ENCODE results near the gene SLC26A1. TPM values are rescaled to one million over a fixed set of nuclear protein-coding genes. Genes with fewer than 3 reads are reported as not detected.

SLC26A1 gene
- total RNA-seq, 4 donors from 2014 or later: 1.7 to 4.1 (median 2.8) TPM

- TF ChIP-seq CTCF (IDR thresholded peaks at IDR 0.05) (no peak), EP300 (IDR thresholded peaks at IDR 0.05; ENCODE audit: low read depth) (no peak), POLR2A (IDR thresholded peaks at IDR 0.05) (no peak), POLR2AphosphoS5 (IDR thresholded peaks at IDR 0.05) (no peak)
- DNase-seq: no peak
- no peaks in the 10 kb centered on the region for H3K36me3 ChIP-seq
- H3K4me3 ChIP-seq: no peak overlapping the region
- in situ Hi-C loops (cut with MboI; ENCODE audit: low pct_ligation_motif_present in 1 of 4, low pct_unique_long_range_greater_than_20kb in 1 of 4, low sequenced_read_pairs in 3 of 4) (no loop called here), intact Hi-C loops (cut with DNase I; ENCODE audit: low total_unique reads) (no loop called here)
- H3K27me3 ChIP-seq: peaks cover 88% of the 10 kb centered on the region
- no peak overlapping the region for H3K27ac ChIP-seq
- peaks cover 6 to 26% (median 22%) of the 10 kb centered on the region in 4 donors for H3K4me1 ChIP-seq
- 63% methylated on average over 17 of the region's 25 CpGs; no CpG with 5 or more reads in 1 of the 2 donors for WGBS, 2 donors (ENCODE audit: low coverage in 1 of 2)
- H3K9me3 ChIP-seq: no peaks in the 10 kb centered on the region
Observed at GRCh38 chr4:1004557-1005485, 11.6 kb upstream of the SLC26A1 start.

- no peaks in the 10 kb centered on the region for H3K9me3 ChIP-seq
- TF ChIP-seq POLR2A (IDR thresholded peaks at IDR 0.05) (no peak), POLR2AphosphoS5 (IDR thresholded peaks at IDR 0.05) (no peak), EP300 (IDR thresholded peaks at IDR 0.05; ENCODE audit: low read depth) (no peak), CTCF (IDR thresholded peaks at IDR 0.05) (no peak)
- H3K4me3 ChIP-seq: no peak overlapping the region
- H3K4me1 ChIP-seq: peaks cover 4 to 23% (median 20%) of the 10 kb centered on the region in 4 donors
- H3K36me3 ChIP-seq: no peaks in the 10 kb centered on the region
- DNase-seq: no peak
- H3K27ac ChIP-seq: no peak overlapping the region
- in situ Hi-C loops (cut with MboI; ENCODE audit: low pct_ligation_motif_present in 1 of 4, low pct_unique_long_range_greater_than_20kb in 1 of 4, low sequenced_read_pairs in 3 of 4): no loop called here
- intact Hi-C loops (cut with DNase I; ENCODE audit: low total_unique reads): no loop called here
- WGBS, 2 donors (ENCODE audit: low coverage in 1 of 2): 88% methylated on average over 8 of the region's 13 CpGs; no CpG with 5 or more reads in 1 of the 2 donors
- peaks cover 93% of the 10 kb centered on the region for H3K27me3 ChIP-seq
Observed at GRCh38 chr4:1004071-1004418, 10.8 kb upstream of the SLC26A1 start.

GRCh38 chr4:1003271-1004070 lies 10.3 kb upstream of the SLC26A1 start:
- peak overlapping the region in 1 of 4 donors; percentile 1 for H3K4me3 ChIP-seq
- TF ChIP-seq EP300 (IDR thresholded peaks at IDR 0.05; ENCODE audit: low read depth) (no peak), POLR2A (IDR thresholded peaks at IDR 0.05) (no peak), CTCF (IDR thresholded peaks at IDR 0.05) (no peak), POLR2AphosphoS5 (IDR thresholded peaks at IDR 0.05) (no peak)
- peaks cover 93% of the 10 kb centered on the region for H3K27me3 ChIP-seq
- peaks cover 0 to 18% (median 15%) of the 10 kb centered on the region in 4 donors for H3K4me1 ChIP-seq
- no peak overlapping the region for H3K27ac ChIP-seq
- in situ Hi-C loops (cut with MboI; ENCODE audit: low pct_ligation_motif_present in 1 of 4, low pct_unique_long_range_greater_than_20kb in 1 of 4, low sequenced_read_pairs in 3 of 4) (no loop called here), intact Hi-C loops (cut with DNase I; ENCODE audit: low total_unique reads) (no loop called here)
- no peaks in the 10 kb centered on the region for H3K36me3 ChIP-seq
- H3K9me3 ChIP-seq: no peaks in the 10 kb centered on the region
- no peak for DNase-seq
- WGBS, 2 donors (ENCODE audit: low coverage in 1 of 2): 37% methylated on average over 47 of the region's 63 CpGs; no CpG with 5 or more reads in 1 of the 2 donors

Measured in transverse colon (tissue), 4 donors.